ENCODE measurements around the gene MCRS1. TPM values are rescaled to one million over a fixed set of nuclear protein-coding genes. Genes with fewer than 3 reads are reported as not detected.

MCRS1 gene
- polyA plus RNA-seq, 2 donors: 40.0 to 45.0 TPM

- peaks cover 2 to 8% of the 10 kb centered on the region in 2 donors for H3K4me1 ChIP-seq (ENCODE audit: control insufficient read depth in 2 of 2, insufficient read depth in 2 of 2, low read length in 1 of 2)
- H3K36me3 ChIP-seq (ENCODE audit: control insufficient read depth in 2 of 2, insufficient read depth in 2 of 2, low read length in 1 of 2): peaks cover 15 to 23% of the 10 kb centered on the region in 2 donors
- WGBS, 2 donors: 94% methylated on average over 13 of the region's 13 CpGs
- no peaks in the 10 kb centered on the region for H3K9me3 ChIP-seq (ENCODE audit: control insufficient read depth in 2 of 2, insufficient read depth in 1 of 2, low read depth in 1 of 2, low read length in 1 of 2)
- H3K27me3 ChIP-seq (ENCODE audit: control insufficient read depth in 1 of 2, insufficient read depth in 2 of 2, low read length in 2 of 2): no peaks in the 10 kb centered on the region
- no peak overlapping the region for H3K4me3 ChIP-seq (ENCODE audit: low read depth in 1 of 2, low read length in 2 of 2)
- H3K27ac ChIP-seq (ENCODE audit: low read depth in 2 of 2, low read length in 1 of 2): no peak overlapping the region
Measured at GRCh38 chr12:49566361-49566760, 1.6 kb downstream of the MCRS1 start.

GRCh38 chr12:49565406-49566265, 2.3 kb downstream of the MCRS1 start:
- 94 to 95% methylated on average over 12 of the region's 12 CpGs for WGBS, 2 donors
- Histone ChIP-seq H3K9me3 (ENCODE audit: control insufficient read depth in 2 of 2, insufficient read depth in 1 of 2, low read depth in 1 of 2, low read length in 1 of 2) (no peaks in the 10 kb centered on the region), H3K27me3 (ENCODE audit: control insufficient read depth in 1 of 2, insufficient read depth in 2 of 2, low read length in 2 of 2) (no peaks in the 10 kb centered on the region), H3K36me3 (ENCODE audit: control insufficient read depth in 2 of 2, insufficient read depth in 2 of 2, low read length in 1 of 2) (peaks cover 15 to 27% of the 10 kb centered on the region in 2 donors), H3K4me3 (ENCODE audit: low read depth in 1 of 2, low read length in 2 of 2) (no peak overlapping the region), H3K27ac (ENCODE audit: low read depth in 2 of 2, low read length in 1 of 2) (no peak overlapping the region), H3K4me1 (ENCODE audit: control insufficient read depth in 2 of 2, insufficient read depth in 2 of 2, low read length in 1 of 2) (peaks cover under 1 to 8% of the 10 kb centered on the region in 2 donors)

GRCh38 chr12:49564686-49565405, 3.1 kb downstream of the MCRS1 start:
- WGBS, 2 donors: 77 to 79% methylated on average over 8 of the region's 8 CpGs
- Histone ChIP-seq H3K9me3 (ENCODE audit: control insufficient read depth in 2 of 2, insufficient read depth in 1 of 2, low read depth in 1 of 2, low read length in 1 of 2) (no peaks in the 10 kb centered on the region), H3K4me3 (ENCODE audit: low read depth in 1 of 2, low read length in 2 of 2) (no peak overlapping the region), H3K27ac (ENCODE audit: low read depth in 2 of 2, low read length in 1 of 2) (no peak overlapping the region), H3K4me1 (ENCODE audit: control insufficient read depth in 2 of 2, insufficient read depth in 2 of 2, low read length in 1 of 2) (peaks cover 0 to 8% of the 10 kb centered on the region in 2 donors), H3K36me3 (ENCODE audit: control insufficient read depth in 2 of 2, insufficient read depth in 2 of 2, low read length in 1 of 2) (peaks cover 18 to 32% of the 10 kb centered on the region in 2 donors), H3K27me3 (ENCODE audit: control insufficient read depth in 1 of 2, insufficient read depth in 2 of 2, low read length in 2 of 2) (no peaks in the 10 kb centered on the region)

- no peaks in the 10 kb centered on the region for H3K9me3 ChIP-seq (ENCODE audit: control insufficient read depth in 2 of 2, insufficient read depth in 1 of 2, low read depth in 1 of 2, low read length in 1 of 2)
Measured at GRCh38 chr12:49563951-49564685, 3.8 kb downstream of the MCRS1 start.

GRCh38 chr12:49562831-49563230, 5.1 kb downstream of the MCRS1 start:
- 83 to 91% methylated on average over 6 of the region's 6 CpGs for WGBS, 2 donors
- H3K27ac ChIP-seq (ENCODE audit: low read depth in 2 of 2, low read length in 1 of 2): no peak overlapping the region
- no peaks in the 10 kb centered on the region for H3K27me3 ChIP-seq (ENCODE audit: control insufficient read depth in 1 of 2, insufficient read depth in 2 of 2, low read length in 2 of 2)
- peaks cover 25 to 51% of the 10 kb centered on the region in 2 donors for H3K36me3 ChIP-seq (ENCODE audit: control insufficient read depth in 2 of 2, insufficient read depth in 2 of 2, low read length in 1 of 2)
- no peak overlapping the region for H3K4me3 ChIP-seq (ENCODE audit: low read depth in 1 of 2, low read length in 2 of 2)
- peaks cover 0 to 8% of the 10 kb centered on the region in 2 donors for H3K4me1 ChIP-seq (ENCODE audit: control insufficient read depth in 2 of 2, insufficient read depth in 2 of 2, low read length in 1 of 2)
- H3K9me3 ChIP-seq (ENCODE audit: control insufficient read depth in 2 of 2, insufficient read depth in 1 of 2, low read depth in 1 of 2, low read length in 1 of 2): no peaks in the 10 kb centered on the region

More at GRCh38 chr12:49563951-49564685, 3.8 kb downstream of the MCRS1 start:
- Histone ChIP-seq H3K27me3 (ENCODE audit: control insufficient read depth in 1 of 2, insufficient read depth in 2 of 2, low read length in 2 of 2) (no peaks in the 10 kb centered on the region), H3K4me1 (ENCODE audit: control insufficient read depth in 2 of 2, insufficient read depth in 2 of 2, low read length in 1 of 2) (peaks cover 0 to 8% of the 10 kb centered on the region in 2 donors), H3K4me3 (ENCODE audit: low read depth in 1 of 2, low read length in 2 of 2) (no peak overlapping the region), H3K27ac (ENCODE audit: low read depth in 2 of 2, low read length in 1 of 2) (no peak overlapping the region), H3K36me3 (ENCODE audit: control insufficient read depth in 2 of 2, insufficient read depth in 2 of 2, low read length in 1 of 2) (peaks cover 23 to 40% of the 10 kb centered on the region in 2 donors)
- 89 to 94% methylated on average over 14 of the region's 14 CpGs for WGBS, 2 donors

- peaks cover 28 to 57% of the 10 kb centered on the region in 2 donors for H3K36me3 ChIP-seq (ENCODE audit: control insufficient read depth in 2 of 2, insufficient read depth in 2 of 2, low read length in 1 of 2)
- WGBS, 2 donors: 82 to 83% methylated on average over 6 of the region's 6 CpGs
- no peaks in the 10 kb centered on the region for H3K27me3 ChIP-seq (ENCODE audit: control insufficient read depth in 1 of 2, insufficient read depth in 2 of 2, low read length in 2 of 2)
- no peak overlapping the region for H3K4me3 ChIP-seq (ENCODE audit: low read depth in 1 of 2, low read length in 2 of 2)
- no peak overlapping the region for H3K27ac ChIP-seq (ENCODE audit: low read depth in 2 of 2, low read length in 1 of 2)
- peaks cover 0 to 8% of the 10 kb centered on the region in 2 donors for H3K4me1 ChIP-seq (ENCODE audit: control insufficient read depth in 2 of 2, insufficient read depth in 2 of 2, low read length in 1 of 2)
- no peaks in the 10 kb centered on the region for H3K9me3 ChIP-seq (ENCODE audit: control insufficient read depth in 2 of 2, insufficient read depth in 1 of 2, low read depth in 1 of 2, low read length in 1 of 2)
Measured at GRCh38 chr12:49562233-49562632, 5.7 kb downstream of the MCRS1 start.

GRCh38 chr12:49560695-49561094, 7.2 kb downstream of the MCRS1 start:
- Histone ChIP-seq H3K36me3 (ENCODE audit: control insufficient read depth in 2 of 2, insufficient read depth in 2 of 2, low read length in 1 of 2) (peaks cover 31 to 66% of the 10 kb centered on the region in 2 donors), H3K27ac (ENCODE audit: low read depth in 2 of 2, low read length in 1 of 2) (no peak overlapping the region), H3K9me3 (ENCODE audit: control insufficient read depth in 2 of 2, insufficient read depth in 1 of 2, low read depth in 1 of 2, low read length in 1 of 2) (no peaks in the 10 kb centered on the region), H3K27me3 (ENCODE audit: control insufficient read depth in 1 of 2, insufficient read depth in 2 of 2, low read length in 2 of 2) (no peaks in the 10 kb centered on the region), H3K4me1 (ENCODE audit: control insufficient read depth in 2 of 2, insufficient read depth in 2 of 2, low read length in 1 of 2) (no peaks in the 10 kb centered on the region), H3K4me3 (ENCODE audit: low read depth in 1 of 2, low read length in 2 of 2) (no peak overlapping the region)
- WGBS, 2 donors: 85 to 90% methylated on average over 7 of the region's 7 CpGs

GRCh38 chr12:49559011-49559675, 8.8 kb downstream of the MCRS1 start:
- no peak overlapping the region for H3K27ac ChIP-seq (ENCODE audit: low read depth in 2 of 2, low read length in 1 of 2)

GRCh38 chr12:49558526-49558925, 9.4 kb downstream of the MCRS1 start:
- Histone ChIP-seq H3K36me3 (ENCODE audit: control insufficient read depth in 2 of 2, insufficient read depth in 2 of 2, low read length in 1 of 2) (peaks cover 23 to 57% of the 10 kb centered on the region in 2 donors), H3K9me3 (ENCODE audit: control insufficient read depth in 2 of 2, insufficient read depth in 1 of 2, low read depth in 1 of 2, low read length in 1 of 2) (no peaks in the 10 kb centered on the region), H3K27me3 (ENCODE audit: control insufficient read depth in 1 of 2, insufficient read depth in 2 of 2, low read length in 2 of 2) (no peaks in the 10 kb centered on the region), H3K4me1 (ENCODE audit: control insufficient read depth in 2 of 2, insufficient read depth in 2 of 2, low read length in 1 of 2) (no peaks in the 10 kb centered on the region), H3K27ac (ENCODE audit: low read depth in 2 of 2, low read length in 1 of 2) (no peak overlapping the region), H3K4me3 (ENCODE audit: low read depth in 1 of 2, low read length in 2 of 2) (no peak overlapping the region)
- WGBS, 2 donors: 89 to 94% methylated on average over 13 of the region's 13 CpGs

More at GRCh38 chr12:49559011-49559675, 8.8 kb downstream of the MCRS1 start:
- WGBS, 2 donors: 94 to 98% methylated on average over 17 of the region's 17 CpGs
- Histone ChIP-seq H3K4me1 (ENCODE audit: control insufficient read depth in 2 of 2, insufficient read depth in 2 of 2, low read length in 1 of 2) (no peaks in the 10 kb centered on the region), H3K9me3 (ENCODE audit: control insufficient read depth in 2 of 2, insufficient read depth in 1 of 2, low read depth in 1 of 2, low read length in 1 of 2) (no peaks in the 10 kb centered on the region), H3K4me3 (ENCODE audit: low read depth in 1 of 2, low read length in 2 of 2) (no peak overlapping the region), H3K36me3 (ENCODE audit: control insufficient read depth in 2 of 2, insufficient read depth in 2 of 2, low read length in 1 of 2) (peaks cover 26 to 57% of the 10 kb centered on the region in 2 donors), H3K27me3 (ENCODE audit: control insufficient read depth in 1 of 2, insufficient read depth in 2 of 2, low read length in 2 of 2) (no peaks in the 10 kb centered on the region)
